GM21825 (cell line): Measurements from ENCODE around the gene HES4.
"Not testable (repeated sequence)": the region's sequence is repeated elsewhere in the genome, so short reads cannot be mapped to it uniquely, and the experiment has no call there.

Experiments used
- ATAC-seq: cut with Tn5 transposase; IDR thresholded peaks from one replicate; pipeline ENCODE4 v1.9.1; 2021; ENCODE audit warnings: mild to moderate bottlenecking, moderate library complexity; ENCODE audit not compliant: unreplicated experiment

HES4 gene

DNA sequence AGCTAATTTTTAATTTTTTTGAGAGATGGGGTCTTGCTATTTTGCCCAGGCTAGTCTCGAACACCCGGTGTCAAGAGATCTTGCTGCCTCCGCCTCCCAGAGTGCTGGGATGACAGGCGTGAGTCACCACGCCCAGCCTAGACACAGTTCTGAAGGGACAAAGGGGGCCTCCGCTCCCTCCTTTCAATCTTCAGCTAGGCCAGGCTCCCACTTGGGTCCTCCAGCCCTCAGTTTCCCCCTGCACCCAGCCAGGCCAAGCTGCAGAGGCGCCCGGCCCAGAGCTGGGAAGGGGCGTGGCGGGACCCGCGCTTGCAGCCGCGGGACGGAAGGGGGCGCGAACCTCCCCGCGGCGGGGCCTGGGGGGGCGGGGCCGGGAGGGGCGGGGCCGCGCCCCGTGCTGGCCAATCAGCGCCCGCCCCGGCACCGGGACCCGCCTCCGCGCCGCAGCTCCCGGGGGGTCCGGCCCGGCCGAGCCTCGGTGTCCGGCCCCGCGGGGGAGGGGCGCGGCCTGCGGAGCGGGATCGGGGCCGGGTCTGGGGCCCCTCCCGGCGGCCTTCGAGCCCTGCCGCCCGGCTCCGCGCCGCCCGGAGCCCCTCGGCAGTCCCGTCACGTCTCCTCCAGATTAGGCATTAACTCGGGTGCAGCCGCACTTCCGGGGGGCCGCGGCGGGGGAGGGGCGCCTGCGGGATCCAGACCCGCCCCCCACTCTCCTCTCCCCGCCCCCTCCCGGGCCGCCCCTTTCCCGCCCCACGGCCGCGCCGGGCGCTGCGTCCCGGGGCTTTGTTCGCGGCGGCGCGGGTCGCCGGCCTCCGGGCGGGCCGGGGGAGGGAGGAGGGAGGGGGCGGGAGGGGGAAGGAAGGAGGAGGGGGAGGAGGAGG, 19.5 kb upstream of the HES4 start:
- ATAC-seq: peak; percentile 54

DNA sequence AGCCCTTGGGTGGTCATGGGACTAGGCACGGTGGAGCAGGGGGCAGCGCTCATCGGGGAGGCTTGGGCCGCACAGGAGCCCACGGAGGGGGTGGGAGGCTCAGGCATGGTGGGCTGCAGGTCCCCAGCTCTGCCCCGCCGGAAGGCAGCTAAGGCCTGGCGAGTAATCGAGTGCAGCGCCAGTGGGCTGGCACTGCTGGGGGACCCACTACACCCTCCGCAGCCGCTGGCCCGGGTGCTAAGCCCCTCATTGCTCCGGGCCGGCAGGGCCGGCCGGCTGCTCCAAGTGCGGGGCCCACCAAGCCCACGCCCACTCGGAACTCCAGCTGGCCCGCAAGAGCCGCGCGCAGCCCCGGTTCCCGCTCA, 18.4 kb upstream of the HES4 start:
- not testable (repeated sequence) for ATAC-seq

DNA sequence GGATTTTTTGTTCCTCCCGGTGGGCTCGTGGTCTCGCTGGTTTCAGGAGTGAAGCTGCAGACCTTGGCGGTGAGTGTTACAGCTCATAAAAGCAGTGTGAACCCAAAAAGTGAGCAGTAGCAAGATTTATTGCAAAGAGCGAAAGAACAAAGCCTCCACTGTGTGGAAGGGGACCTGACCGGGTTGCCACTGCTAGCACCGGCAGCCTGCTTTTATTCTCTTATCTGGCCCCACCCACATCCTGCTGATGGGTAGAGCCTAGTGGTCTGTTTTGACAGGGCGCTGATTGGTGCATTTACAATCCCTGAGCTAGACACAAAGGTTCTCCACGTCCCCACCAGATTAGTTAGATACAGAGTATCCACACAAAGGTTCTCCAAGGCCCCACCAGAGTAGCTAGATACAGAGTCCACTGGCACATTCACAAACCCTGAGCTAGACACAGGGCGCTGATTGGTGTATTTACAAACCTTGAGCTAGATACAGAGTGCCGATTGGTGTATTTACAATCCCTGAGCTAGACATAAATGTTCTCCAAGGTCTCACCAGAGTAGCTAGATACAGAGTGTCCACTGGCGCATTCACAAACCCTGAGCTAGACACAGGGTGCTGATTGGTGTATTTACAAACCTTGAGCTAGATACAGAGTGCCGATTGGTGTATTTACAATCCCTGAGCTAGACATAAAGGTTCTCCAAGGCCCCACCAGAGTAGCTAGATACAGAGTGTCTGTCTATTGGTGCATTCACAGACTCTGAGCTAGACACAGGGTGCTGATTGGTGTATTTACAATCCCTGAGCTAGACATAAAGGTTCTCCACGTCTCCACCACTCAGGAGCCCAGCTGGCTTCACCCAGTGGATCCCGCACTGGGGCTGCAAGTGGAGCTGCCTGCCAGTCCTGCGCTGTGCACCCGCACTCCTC, 17.8 kb upstream of the HES4 start:
- not testable (repeated sequence) for ATAC-seq

- ATAC-seq: no peak
These were observed 15.1 kb upstream of the HES4 start for GRCh38 chr1:1014799-1015681.

GRCh38 chr1:1013922-1014648, 14.2 kb upstream of the HES4 start:
- no peak for ATAC-seq

DNA sequence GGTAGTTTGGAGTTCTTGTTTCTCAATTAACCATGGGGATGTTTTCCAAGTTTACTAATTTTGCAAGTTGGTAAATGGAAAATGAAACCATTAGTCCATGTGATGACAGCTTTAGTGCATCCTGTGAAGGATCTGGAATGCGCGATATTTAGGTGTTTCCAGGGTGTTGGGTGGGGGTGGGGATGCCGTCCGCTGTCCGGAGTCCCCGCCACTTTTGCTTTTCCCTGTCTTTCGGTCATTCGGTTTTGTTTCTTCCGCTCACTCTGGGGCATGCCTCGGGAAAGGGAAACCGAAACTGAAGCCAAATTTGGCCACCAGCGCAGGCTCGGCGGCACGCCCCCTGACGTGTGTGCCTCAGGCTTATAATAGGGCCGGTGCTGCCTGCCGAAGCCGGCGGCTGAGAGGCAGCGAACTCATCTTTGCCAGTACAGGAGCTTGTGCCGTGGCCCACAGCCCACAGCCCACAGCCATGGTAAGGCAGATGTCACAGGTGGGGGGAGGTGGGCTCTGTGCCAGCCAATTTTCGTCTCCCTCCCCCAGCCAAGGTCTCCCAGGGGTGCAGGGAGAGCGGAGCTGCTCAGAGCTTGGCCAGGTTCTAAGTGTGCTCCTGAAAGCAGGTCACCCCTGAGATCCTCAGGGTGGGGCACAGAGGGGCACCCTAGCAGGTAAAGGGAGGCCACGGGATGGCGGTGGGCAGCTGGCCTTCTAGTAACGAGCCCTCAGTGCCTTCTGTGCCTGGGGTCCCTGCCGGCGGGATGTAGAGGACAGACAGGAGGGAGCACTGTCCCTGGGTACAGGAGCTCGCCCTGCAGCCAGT, 13.4 kb upstream of the HES4 start, which contains the start of gene ISG15:
ISG15 (plus strand) TSS at position 393 of the 817 bp plus-strand sequence; CDS start at position 470, 77 bp downstream.
- ATAC-seq: peak; percentile 77

DNA sequence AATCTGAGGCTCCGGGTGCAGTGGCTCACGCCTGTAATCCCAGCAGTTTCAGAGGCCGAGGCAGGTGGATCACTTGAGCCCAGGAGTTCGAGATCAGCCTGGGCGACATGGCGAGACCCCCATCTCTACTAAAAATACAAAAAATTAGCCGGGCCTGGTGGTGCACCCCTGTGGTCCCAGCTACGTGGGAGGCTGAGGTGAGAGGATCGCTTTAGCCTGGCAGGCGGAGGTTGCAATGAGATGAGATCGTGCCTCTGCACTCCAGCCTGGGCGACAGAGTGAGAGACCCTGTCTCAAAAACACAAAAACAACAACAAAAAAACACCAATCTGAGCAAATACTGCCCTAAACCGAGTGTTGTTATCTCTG, 12.8 kb upstream of the HES4 start:
- not testable (repeated sequence) for ATAC-seq

GRCh38 chr1:1011396-1011949, 11.6 kb upstream of the HES4 start:
- ATAC-seq: no peak

- ATAC-seq: not testable (repeated sequence)
These were observed 10.2 kb upstream of the HES4 start for GRCh38 chr1:1010131-1010530.

DNA sequence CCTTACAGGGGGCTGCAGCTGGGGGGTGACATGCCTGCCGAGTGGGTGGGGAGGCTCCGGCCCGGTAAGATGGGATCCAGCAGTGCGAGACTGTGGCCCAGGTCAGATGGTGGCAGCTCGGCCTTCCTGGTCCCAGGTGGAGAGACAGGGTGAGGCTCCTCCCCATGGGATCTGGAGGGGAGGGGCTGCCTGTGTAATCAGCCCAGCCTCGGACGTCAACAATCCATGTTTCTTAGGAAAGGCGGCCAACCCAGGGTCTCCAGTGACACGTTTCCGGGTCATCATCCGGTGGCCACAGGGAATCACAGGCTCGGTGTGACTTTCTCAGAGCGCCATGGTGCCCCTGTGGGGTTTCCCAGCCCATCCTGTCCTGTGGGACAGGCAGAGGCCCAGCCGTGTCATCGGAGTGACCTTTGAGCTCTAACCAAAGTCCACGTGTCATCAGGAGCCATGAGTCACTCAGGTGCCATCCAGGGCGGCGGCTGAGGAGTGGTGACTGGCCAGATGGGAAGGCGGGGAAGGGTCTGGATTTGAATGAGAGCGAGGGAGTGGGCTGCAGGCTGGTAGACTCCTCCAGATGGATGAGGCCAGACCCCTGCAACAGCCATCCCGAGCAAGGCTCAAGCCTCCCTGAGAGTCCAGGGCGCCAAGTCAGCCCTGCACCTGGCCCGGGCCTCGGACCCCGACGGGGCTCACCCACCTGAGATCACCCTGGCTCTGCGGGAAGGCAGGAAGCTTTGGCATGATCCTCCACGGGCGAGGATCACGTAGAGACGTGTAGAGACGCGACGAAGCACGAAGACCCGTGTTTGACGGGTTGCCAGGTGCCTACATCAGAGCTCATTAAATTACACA, 6.6 kb upstream of the HES4 start:
- no peak for ATAC-seq

- no peak for ATAC-seq
These were observed 5.9 kb upstream of the HES4 start for GRCh38 chr1:1005774-1006304.

DNA sequence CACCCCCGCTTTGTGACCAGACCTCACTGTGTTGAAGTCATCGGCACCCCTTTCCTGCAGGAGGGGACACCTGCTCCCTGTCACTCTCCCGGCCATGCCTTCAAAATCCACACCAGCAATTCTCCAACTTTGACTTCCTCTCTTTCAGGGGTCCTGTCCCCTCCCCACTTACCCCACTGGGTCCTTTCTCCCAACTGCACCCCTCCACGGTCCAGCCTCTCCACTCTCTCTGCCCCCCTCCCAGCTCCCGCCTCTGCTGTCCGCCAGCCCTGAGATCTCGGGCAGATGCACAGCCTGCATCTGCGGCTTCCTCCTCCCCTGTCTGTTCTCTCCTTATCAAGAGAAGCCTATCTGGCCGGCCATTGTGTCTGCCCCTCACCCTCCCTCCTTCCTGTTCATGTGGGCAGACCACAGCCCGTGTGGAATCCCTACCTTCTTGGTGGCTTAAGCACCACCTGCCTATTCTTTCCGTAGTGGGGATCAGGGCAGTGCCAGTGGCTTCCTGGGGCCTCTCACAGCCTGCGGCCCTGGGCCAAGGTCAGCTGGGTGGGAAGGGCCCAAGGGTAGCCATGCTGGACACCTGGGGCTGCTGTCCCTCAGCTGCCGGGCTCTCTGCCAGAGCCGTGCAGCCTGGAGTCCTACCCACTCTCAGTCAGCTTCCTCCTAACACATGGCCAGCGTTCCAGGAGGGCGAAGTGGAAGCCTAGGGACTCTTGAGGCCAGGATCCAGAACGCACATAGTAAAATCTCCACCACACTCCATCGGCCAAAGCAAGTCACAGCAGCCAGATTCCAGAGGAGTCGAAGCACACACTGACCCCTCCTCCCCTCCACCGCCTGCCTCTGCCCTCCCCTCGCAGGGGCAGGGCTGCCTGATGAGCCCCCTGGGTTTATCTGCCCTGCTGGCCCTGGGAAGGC, 5.1 kb upstream of the HES4 start:
- ATAC-seq: no peak

DNA sequence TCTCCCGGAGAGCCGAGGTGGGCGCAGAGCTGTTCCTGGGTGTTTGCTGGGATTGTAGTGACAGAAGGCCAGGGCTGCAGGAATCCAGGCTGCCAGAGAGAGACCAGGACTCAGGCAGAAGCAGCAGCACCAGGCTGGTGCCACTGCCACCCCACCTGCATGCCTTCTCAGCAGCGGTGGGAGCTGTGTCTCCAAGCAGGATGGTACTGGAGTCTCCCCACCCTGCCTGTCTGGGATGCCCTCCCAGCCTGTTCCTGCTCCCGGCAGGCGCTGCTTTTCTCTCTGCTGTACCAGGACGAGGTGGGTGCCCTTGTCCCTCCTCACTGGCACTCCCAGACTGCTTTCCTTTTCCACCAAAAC, 4.5 kb upstream of the HES4 start:
- ATAC-seq: no peak

- ATAC-seq: no peak
These were observed 3.9 kb upstream of the HES4 start for GRCh38 chr1:1003618-1004419.

- no peak for ATAC-seq
These were observed 1.3 kb upstream of the HES4 start for GRCh38 chr1:1001057-1001783.
